ENCODE measurements around the gene KRT1.

KRT1 gene

GRCh38 chr12:52657250-52657902, 22.8 kb downstream of the KRT1 start:
- H3K4me1 ChIP-seq (ENCODE audit: control insufficient read depth in 1 of 2, insufficient read depth in 1 of 2, low read depth in 1 of 2, low read length in 1 of 2) = no peaks in the 10 kb centered on the region
- H3K27ac ChIP-seq = no peak overlapping the region
- TF ChIP-seq, protein P1, sequence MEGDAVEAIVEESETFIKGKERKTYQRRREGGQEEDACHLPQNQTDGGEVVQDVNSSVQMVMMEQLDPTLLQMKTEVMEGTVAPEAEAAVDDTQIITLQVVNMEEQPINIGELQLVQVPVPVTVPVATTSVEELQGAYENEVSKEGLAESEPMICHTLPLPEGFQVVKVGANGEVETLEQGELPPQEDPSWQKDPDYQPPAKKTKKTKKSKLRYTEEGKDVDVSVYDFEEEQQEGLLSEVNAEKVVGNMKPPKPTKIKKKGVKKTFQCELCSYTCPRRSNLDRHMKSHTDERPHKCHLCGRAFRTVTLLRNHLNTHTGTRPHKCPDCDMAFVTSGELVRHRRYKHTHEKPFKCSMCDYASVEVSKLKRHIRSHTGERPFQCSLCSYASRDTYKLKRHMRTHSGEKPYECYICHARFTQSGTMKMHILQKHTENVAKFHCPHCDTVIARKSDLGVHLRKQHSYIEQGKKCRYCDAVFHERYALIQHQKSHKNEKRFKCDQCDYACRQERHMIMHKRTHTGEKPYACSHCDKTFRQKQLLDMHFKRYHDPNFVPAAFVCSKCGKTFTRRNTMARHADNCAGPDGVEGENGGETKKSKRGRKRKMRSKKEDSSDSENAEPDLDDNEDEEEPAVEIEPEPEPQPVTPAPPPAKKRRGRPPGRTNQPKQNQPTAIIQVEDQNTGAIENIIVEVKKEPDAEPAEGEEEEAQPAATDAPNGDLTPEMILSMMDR (IDR thresholded peaks at IDR 0.05) = no peak
- H3K9me3 ChIP-seq = no peaks in the 10 kb centered on the region
- no peak overlapping the region for H3K4me3 ChIP-seq (ENCODE audit: low read depth in 1 of 2, low read length in 1 of 2)
- no peaks in the 10 kb centered on the region for H3K36me3 ChIP-seq
- H3K27me3 ChIP-seq = no peaks in the 10 kb centered on the region

- no peaks in the 10 kb centered on the region for H3K9me3 ChIP-seq
- H3K4me1 ChIP-seq (ENCODE audit: control insufficient read depth in 1 of 2, insufficient read depth in 1 of 2, low read depth in 1 of 2, low read length in 1 of 2) = no peaks in the 10 kb centered on the region
- no peak overlapping the region for H3K27ac ChIP-seq
- TF ChIP-seq, protein P1 (IDR thresholded peaks at IDR 0.05) = no peak
- no peaks in the 10 kb centered on the region for H3K36me3 ChIP-seq
- H3K27me3 ChIP-seq = no peaks in the 10 kb centered on the region
- no peak overlapping the region for H3K4me3 ChIP-seq (ENCODE audit: low read depth in 1 of 2, low read length in 1 of 2)
Observed at GRCh38 chr12:52656616-52657015, 23.6 kb downstream of the KRT1 start.

- no peaks in the 10 kb centered on the region for H3K27me3 ChIP-seq
- H3K27ac ChIP-seq = no peak overlapping the region
- TF ChIP-seq, protein P1 (IDR thresholded peaks at IDR 0.05) = no peak
- no peak overlapping the region for H3K4me3 ChIP-seq (ENCODE audit: low read depth in 1 of 2, low read length in 1 of 2)
- no peaks in the 10 kb centered on the region for H3K9me3 ChIP-seq
- H3K4me1 ChIP-seq (ENCODE audit: control insufficient read depth in 1 of 2, insufficient read depth in 1 of 2, low read depth in 1 of 2, low read length in 1 of 2) = no peaks in the 10 kb centered on the region
- no peaks in the 10 kb centered on the region for H3K36me3 ChIP-seq
Observed at GRCh38 chr12:52655720-52656124, 24.5 kb downstream of the KRT1 start.

- H3K27me3 ChIP-seq = no peaks in the 10 kb centered on the region
- TF ChIP-seq, protein P1 (IDR thresholded peaks at IDR 0.05) = no peak
Observed at GRCh38 chr12:52655251-52655650, 25.0 kb downstream of the KRT1 start.

GRCh38 chr12:52651726-52652261, 28.4 kb downstream of the KRT1 start, which contains the start of gene KRT2:
Gene KRT2, minus strand, starts transcription at chr12:52652211. Its CDS starts 69 bp downstream, at chr12:52652142.
- Histone ChIP-seq H3K27ac (no peak within 1 kb of the TSS), H3K4me3 (ENCODE audit: low read depth in 1 of 2, low read length in 1 of 2) (no peak within 1 kb of the TSS), H3K9me3 (no peaks in the 10 kb centered on the region), H3K27me3 (no peaks in the 10 kb centered on the region), H3K36me3 (no peaks in the 10 kb centered on the region), H3K4me1 (ENCODE audit: control insufficient read depth in 1 of 2, insufficient read depth in 1 of 2, low read depth in 1 of 2, low read length in 1 of 2) (no peaks in the 10 kb centered on the region)
- TF ChIP-seq, protein P1 (IDR thresholded peaks at IDR 0.05) = no peak

More at GRCh38 chr12:52655251-52655650, 25.0 kb downstream of the KRT1 start:
- Histone ChIP-seq H3K27ac (no peak overlapping the region), H3K4me3 (ENCODE audit: low read depth in 1 of 2, low read length in 1 of 2) (no peak overlapping the region), H3K9me3 (no peaks in the 10 kb centered on the region), H3K4me1 (ENCODE audit: control insufficient read depth in 1 of 2, insufficient read depth in 1 of 2, low read depth in 1 of 2, low read length in 1 of 2) (no peaks in the 10 kb centered on the region), H3K36me3 (no peaks in the 10 kb centered on the region)
